Kidney (tissue), 14 donors: ENCODE results near the gene FGR. TPM values are rescaled to one million over a fixed set of nuclear protein-coding genes. Genes with fewer than 3 reads are reported as not detected.
A peak's percentile ranks its signal among the peaks of the same experiment; 100 is the strongest.

Experiments used
- DNase-seq, 5 donors: peaks; one replicate each; pipeline ENCODE4 v3.0.0-alpha.2; 2013 to 2020
- FAIRE-seq: peaks from 2 replicates; lab custom pipeline; 2012; peaks lifted over from hg19 to GRCh38; lab: Jason Lieb, UNC
- H3K27ac ChIP-seq, 2 donors: one replicate each; pipeline ENCODE4 v1.7.0; 2013; ENCODE audit warnings: low read depth in 2 of 2, low read length in 2 of 2, inconsistent platforms in 1 of 2
- H3K27me3 ChIP-seq: one replicate; pipeline ENCODE4 v1.7.1; 2013; ENCODE audit warnings: low read length, inconsistent platforms; ENCODE audit not compliant: control insufficient read depth, insufficient read depth
- H3K36me3 ChIP-seq, 3 donors: one replicate each; pipeline versions ENCODE4 v1.7.0 to v1.7.1; 2013; ENCODE audit warnings: low read length in 3 of 3, control low read depth in 1 of 3, inconsistent platforms in 1 of 3; ENCODE audit not compliant: insufficient read depth in 3 of 3, control insufficient read depth in 2 of 3
- H3K4me1 ChIP-seq, 3 donors: one replicate each; pipeline versions ENCODE4 v1.7.0 to v1.7.1; 2013; ENCODE audit warnings: low read length in 3 of 3, inconsistent platforms in 1 of 3, low read depth in 1 of 3; ENCODE audit not compliant: control insufficient read depth in 2 of 3, insufficient read depth in 2 of 3
- H3K4me3 ChIP-seq, 3 donors: one replicate each; pipeline versions ENCODE4 v1.7.0 to v1.8.1; 2013; ENCODE audit warnings: low read length in 3 of 3, control low read depth in 1 of 3, inconsistent platforms in 1 of 3
- H3K9ac ChIP-seq, 3 donors: one replicate each; pipeline versions ENCODE4 v1.7.0 to v1.7.1; 2013; ENCODE audit warnings: low read length in 3 of 3, control low read depth in 1 of 3, inconsistent platforms in 1 of 3
- H3K9me3 ChIP-seq, 3 donors: one replicate each; pipeline versions ENCODE4 v1.7.0 to v1.7.1; 2013; ENCODE audit warnings: low read length in 3 of 3, control low read depth in 1 of 3, inconsistent platforms in 1 of 3; ENCODE audit not compliant: control insufficient read depth in 2 of 3, insufficient read depth in 1 of 3
- intact Hi-C: fragments of 100-400 bp; cut with DNase I; formaldehyde crosslinking; loops from one replicate; pipeline ENCODE4 v1.11.1; 2022
- polyA plus RNA-seq: library from polyadenylated mRNA; stranded (reverse); fragments of 350-450 nt; fragmentation: Illumina TruSeq; extraction: RNeasy Lipid Tissue Mini Kit (QIAGEN cat#74804); gene quantifications from one replicate; pipeline ENCODE4 v1.2.3, GENCODE V29; 2014; ENCODE audit warnings: low read depth, low replicate concordance; ENCODE audit not compliant: insufficient read depth
- total RNA-seq: library from RNA; stranded (reverse); fragmentation: NEBNext Ultra II Directional; extraction: Animal tissue kit (Norgen Biotek cat#: 25700); gene quantifications from one replicate; pipeline ENCODE4 v1.2.1, GENCODE V29; 2021
- TF ChIP-seq, protein P1 (sequence below): IDR thresholded peaks from 3 replicates; pipeline ENCODE4 v1.5.1; 2012; ENCODE audit warnings: mild to moderate bottlenecking, moderate library complexity, borderline replicate concordance; ENCODE audit not compliant: insufficient read depth; ENCODE audit errors: extremely low read depth
- donor health status: control.
- donor health status: control.
- donor health status: control.
- donor health status: control.
- donor health status: control.
- donor health status: DM: yes; HTN: yes; CAD: no.
- donor health status: Normal renal cell carcinoma (clear cell type).

FGR gene
- total and polyA plus RNA-seq, 2 donors from 2014 or later, result 2.5 to 23.3 TPM

DNA sequence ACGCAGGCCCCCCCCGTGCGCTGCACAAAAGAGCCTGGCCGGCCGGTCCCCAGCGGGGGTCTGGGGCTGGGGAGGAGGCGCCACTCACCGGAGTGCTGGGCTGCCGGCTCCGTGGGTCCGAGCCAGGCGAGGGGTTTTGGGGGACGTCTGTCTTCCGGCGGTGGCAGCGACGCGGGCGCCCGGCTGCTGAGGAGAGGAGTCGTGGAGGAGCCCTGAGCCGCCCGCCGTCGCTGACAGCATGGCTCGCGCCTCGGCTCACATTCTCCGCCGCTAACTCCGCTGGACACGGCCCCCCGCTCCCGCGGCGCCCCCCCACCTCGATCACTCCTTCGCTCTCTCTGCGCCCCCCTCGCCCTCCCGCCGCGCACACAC, 31.7 kb downstream of the FGR start:
- peaks cover 4 to 24% (median 22%) of the 10 kb centered on the region in 3 donors for H3K4me1 ChIP-seq
- no peaks in the 10 kb centered on the region for H3K36me3 ChIP-seq
- DNase-seq (no peak), FAIRE-seq (no peak)
- no peaks in the 10 kb centered on the region for H3K9me3 ChIP-seq
- intact Hi-C loops, result loop anchor here (10.0 kb wide), 1 partner anchor 298 kb away; no protein-coding TSS in a partner anchor
- H3K9ac ChIP-seq, result peak overlapping the region; percentile 46 to 77 (median 72)
- H3K4me3 ChIP-seq, result peak overlapping the region; percentile 32 to 95 (median 80)
- H3K27ac ChIP-seq, result peak overlapping the region; percentile 95
- TF ChIP-seq, protein P1, sequence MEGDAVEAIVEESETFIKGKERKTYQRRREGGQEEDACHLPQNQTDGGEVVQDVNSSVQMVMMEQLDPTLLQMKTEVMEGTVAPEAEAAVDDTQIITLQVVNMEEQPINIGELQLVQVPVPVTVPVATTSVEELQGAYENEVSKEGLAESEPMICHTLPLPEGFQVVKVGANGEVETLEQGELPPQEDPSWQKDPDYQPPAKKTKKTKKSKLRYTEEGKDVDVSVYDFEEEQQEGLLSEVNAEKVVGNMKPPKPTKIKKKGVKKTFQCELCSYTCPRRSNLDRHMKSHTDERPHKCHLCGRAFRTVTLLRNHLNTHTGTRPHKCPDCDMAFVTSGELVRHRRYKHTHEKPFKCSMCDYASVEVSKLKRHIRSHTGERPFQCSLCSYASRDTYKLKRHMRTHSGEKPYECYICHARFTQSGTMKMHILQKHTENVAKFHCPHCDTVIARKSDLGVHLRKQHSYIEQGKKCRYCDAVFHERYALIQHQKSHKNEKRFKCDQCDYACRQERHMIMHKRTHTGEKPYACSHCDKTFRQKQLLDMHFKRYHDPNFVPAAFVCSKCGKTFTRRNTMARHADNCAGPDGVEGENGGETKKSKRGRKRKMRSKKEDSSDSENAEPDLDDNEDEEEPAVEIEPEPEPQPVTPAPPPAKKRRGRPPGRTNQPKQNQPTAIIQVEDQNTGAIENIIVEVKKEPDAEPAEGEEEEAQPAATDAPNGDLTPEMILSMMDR, result no peak
- no peaks in the 10 kb centered on the region for H3K27me3 ChIP-seq

DNA sequence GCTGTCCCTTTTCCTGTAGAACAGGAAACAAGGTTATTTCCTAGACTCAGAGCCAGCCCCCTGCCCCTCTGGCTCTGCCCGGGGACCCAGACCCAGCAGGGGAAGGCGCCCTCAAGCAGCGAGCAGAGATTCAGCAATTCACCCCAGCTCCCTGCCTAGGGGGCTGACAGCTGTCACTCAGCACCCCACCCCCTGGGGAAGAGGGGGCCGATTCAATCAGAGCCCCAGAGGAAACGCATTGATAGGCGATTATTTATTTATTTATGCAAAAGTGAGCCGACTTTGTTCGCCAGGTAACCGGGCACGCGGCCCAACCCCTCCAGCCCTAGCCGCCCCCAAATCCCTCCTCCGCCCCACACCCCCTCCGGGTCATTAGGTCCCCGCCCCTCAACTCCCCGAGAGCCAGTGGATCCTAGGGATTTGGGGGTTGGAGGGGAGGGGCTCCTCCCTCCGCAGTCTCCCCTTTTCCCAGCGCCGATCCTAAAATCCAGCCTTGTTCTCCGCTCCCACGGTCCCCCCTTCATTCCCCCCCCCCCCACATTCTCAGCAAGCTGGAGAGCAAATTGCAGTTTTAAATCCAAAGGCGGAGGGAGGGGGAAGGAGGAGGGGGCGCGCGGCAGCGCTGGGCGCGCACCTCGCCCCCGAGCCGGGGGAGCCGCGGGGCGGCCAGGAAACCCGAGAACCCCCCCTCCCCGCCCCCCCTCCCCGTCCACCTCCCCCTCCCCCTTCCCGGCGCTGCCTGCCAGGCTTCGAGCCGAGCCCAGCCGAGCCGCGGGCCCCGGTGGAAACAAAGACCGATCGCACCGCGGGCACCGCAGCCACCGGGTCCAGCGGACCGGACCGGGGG, 32.3 kb downstream of the FGR start:
- peaks cover 2 to 29% (median 22%) of the 10 kb centered on the region in 3 donors for H3K4me1 ChIP-seq
- TF ChIP-seq, protein P1, result no peak
- DNase-seq, result peak; percentile 77 to 90 (median 83)
- no peak for FAIRE-seq
- peak overlapping the region; percentile 95 for H3K27ac ChIP-seq
- H3K9me3 ChIP-seq, result no peaks in the 10 kb centered on the region
- peak overlapping the region; percentile 47 to 95 (median 80) for H3K4me3 ChIP-seq
- peaks cover 0 to 3% (median 0%) of the 10 kb centered on the region in 3 donors for H3K36me3 ChIP-seq
- intact Hi-C loops, result loop anchor here (10.0 kb wide), 1 partner anchor 298 kb away; no protein-coding TSS in a partner anchor
- H3K9ac ChIP-seq, result peak overlapping the region; percentile 30 to 82 (median 46)
- H3K27me3 ChIP-seq, result no peaks in the 10 kb centered on the region

DNA sequence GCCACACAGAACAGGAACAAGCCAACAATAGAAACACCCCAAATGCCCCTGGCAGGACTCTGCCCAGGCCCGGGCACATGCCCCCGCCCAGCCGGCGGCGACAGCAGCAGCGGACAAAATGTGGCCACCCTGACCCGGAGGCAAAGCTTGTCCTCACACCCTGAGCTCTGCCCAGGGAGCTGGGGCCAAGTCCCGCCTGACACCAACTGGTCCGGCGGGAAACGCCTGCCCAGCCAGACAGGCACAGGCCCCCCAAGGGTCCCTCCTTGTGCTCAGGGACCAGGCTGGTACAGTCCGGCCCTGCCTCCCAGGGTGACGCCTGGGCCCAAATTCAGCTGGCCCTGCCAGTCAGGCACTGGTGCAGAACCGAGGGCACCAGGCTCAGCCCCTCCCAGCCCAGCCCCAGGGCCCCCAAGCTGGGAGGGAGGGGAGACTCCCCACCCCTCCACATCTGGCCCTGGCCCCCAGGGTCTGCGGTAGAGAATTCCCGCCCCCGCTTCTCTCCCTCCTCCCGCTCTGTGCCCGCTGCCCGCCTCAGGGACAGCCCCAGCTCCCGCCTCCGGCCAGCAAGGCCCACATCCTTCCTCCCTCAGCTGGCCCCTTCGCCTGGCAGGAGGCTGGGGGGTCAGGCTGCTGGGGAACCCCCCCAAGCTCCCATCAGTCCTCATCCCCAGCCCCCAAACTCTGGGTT, 33.1 kb downstream of the FGR start:
- DNase-seq (peak in 4 of 5 donors; percentile 63 to 90 (median 74)), FAIRE-seq (no peak)
- intact Hi-C loops, result loop anchor here (10.0 kb wide), 1 partner anchor 297 kb away; no protein-coding TSS in a partner anchor
- Histone ChIP-seq H3K9me3 (no peaks in the 10 kb centered on the region), H3K4me3 (peak overlapping the region; percentile 47 to 80 (median 60)), H3K9ac (peak overlapping the region; percentile 30 to 82 (median 46)), H3K4me1 (peaks cover 0 to 32% (median 22%) of the 10 kb centered on the region in 3 donors), H3K27ac (peak overlapping the region; percentile 86 to 89), H3K27me3 (no peaks in the 10 kb centered on the region), H3K36me3 (peaks cover 0 to 3% (median 0%) of the 10 kb centered on the region in 3 donors)
- TF ChIP-seq, protein P1, result no peak
